Islet precursor cell (in vitro differentiated cells): ENCODE results near the gene WFS1.
A peak's percentile ranks its signal among the peaks of the same experiment; 100 is the strongest.

Experiments used
- DNase-seq: peaks from one replicate; pipeline ENCODE4 v3.0.0-alpha.2; 2018

The WFS1 gene

GRCh38 chr4:6341696-6342095, 72.0 kb downstream of the WFS1 start:
- no peak for DNase-seq

- DNase-seq: no peak
Observed at GRCh38 chr4:6342530-6343293, 73.1 kb downstream of the WFS1 start.

DNA sequence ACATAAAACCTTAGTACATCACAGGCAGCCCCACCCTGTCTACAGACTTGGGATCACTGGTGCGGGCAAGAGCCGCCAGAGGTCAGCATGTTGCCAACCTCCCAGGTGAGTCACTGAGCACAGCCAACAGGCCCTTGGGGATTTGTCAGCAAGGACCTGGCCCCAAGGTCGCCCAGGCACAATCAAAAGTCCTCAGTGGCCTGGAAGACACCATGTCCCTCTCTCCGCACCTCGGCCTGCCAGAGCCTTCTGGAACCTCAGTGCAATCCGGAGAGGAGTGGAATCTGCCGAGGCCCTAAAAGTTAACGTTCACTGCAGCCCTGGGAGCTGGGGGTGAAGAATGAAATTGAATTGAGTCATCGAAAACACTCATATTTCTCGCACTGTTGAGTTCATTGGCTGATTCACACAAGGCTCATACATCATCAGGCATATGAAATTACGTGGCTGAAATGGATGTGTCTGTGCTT, 74.3 kb downstream of the WFS1 start:
- DNase-seq: peak; percentile 76

DNA sequence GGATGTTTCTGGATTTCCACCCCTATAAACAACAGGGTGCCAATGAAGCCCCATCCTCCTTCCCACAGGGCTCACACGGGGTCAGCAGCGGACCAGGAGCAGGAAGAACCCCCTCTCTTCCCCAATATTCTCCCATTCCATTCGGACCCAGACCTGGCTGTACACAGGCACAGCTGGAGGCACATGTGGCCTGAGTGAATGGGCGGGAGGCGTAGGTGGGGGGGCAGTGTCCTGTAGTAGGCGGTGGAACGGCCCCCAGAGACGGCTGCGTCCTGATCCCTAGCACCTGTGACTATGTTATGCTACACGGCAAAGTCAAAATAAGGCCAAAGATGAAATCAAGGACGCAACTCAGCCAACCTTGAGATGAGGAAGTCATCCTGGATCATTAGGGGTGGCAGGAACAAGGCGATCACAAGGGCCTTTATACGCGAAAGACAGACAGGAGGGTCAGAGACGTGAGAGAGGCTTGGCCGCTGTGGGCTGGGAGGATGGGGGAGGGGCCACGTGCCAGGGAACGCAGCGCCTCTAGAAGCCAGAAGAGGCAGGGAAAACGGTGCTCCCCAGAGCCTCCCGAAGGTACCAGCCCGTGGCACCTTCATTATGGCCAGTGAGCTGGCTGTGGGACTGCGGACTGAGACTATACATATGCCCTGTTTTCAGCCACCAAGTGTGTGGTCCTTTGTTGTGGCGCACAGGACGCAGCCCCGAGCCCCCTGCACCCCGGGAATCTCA, 75.6 kb downstream of the WFS1 start:
- no peak for DNase-seq

DNA sequence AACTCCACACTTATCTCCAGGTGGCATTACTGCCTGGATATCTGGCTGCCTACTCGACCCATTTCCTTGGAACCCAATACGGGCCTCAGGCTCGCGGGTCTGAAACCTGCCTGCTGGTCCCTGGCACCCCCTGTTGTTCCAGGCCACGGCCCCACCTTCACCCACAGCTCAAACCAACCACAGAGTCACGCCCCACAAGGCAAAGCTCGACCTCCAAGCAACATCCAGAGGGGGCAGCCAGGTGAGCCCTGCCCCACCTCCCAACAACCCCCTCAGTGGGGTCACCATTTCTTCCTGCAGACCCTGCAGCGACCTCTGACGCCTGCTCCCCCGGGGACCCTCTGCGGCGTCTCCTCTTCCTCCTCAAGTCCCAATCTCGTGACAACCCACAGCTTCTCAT, 76.2 kb downstream of the WFS1 start:
- DNase-seq: no peak

DNA sequence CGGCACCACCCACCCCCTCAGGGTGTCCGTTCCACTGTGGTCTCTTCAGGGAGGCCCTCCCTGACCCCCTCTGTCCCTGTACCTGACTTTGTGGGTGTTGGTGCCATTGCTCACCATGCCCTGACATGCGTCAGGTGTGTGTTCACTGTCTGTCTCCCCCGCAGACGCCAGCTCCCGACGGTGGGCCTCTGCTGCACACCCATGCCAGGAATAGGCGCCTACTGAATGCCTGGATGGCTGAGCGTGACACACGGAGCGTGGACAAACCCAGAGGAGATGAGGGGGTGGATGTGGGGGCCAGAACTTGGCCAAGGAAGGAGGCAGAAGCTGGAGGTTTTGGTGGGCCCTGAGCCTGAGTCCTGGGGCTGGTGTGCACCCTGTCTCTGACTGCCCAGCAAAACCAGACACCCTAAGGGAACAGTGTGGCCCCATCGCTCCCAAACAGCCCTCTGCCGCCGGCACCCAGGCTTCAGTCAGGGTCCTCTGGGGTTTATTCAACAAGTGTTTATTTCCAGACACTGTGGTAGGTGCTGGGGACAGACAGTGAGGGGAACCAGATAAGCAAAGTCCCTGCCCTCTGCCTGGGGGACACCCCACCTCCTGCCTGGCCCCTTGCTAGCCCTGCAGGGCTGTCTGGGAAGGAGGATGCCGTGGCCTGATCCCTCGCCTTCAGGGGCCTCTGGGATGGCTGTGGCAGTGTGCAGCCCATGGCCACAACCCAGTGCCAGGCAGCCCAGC, 76.9 kb downstream of the WFS1 start:
- DNase-seq: no peak

- no peak for DNase-seq
Observed at GRCh38 chr4:6347511-6348045, 77.9 kb downstream of the WFS1 start.

DNA sequence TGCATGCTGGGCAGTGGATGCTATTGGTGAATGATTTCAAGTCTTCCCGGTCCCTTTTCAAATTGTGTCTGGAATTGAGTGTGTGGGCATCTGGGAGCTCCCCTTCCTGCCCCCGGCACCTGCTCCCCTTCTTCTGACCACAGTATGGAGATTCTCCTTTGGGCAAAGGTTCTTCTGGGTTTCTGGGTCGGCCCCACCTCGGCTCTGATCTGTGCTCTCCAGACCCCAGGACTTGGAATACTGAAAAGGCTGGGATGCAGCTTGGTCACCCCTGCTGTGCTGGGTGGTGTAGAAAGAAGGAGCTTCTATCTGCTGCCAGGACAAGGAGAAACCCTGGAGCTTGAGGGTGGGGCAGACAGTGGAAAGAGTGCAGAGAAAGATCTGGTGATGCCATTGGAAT, 78.8 kb downstream of the WFS1 start:
- DNase-seq: no peak

GRCh38 chr4:6349896-6350603, 80.4 kb downstream of the WFS1 start:
- no peak for DNase-seq

DNA sequence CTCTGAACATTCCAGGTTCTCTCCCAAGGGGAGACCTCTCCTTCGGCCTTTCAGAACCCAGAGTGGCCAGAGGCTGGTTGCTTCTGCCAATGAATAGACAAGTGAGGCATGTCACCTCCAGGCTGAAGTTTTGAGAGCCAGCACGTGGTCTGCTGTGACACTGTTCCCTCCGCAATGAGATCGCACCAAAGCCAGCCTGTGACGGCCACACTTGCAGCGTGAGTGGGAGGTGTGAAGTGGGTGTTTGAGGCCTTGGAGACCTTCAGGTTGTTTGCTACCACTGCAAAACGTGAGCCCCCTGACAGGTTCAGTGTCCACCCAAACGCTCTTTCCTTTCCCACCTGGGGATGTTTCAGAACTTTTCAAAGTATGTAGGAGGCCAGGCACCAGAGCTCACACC, 81.0 kb downstream of the WFS1 start:
- DNase-seq: no peak

DNA sequence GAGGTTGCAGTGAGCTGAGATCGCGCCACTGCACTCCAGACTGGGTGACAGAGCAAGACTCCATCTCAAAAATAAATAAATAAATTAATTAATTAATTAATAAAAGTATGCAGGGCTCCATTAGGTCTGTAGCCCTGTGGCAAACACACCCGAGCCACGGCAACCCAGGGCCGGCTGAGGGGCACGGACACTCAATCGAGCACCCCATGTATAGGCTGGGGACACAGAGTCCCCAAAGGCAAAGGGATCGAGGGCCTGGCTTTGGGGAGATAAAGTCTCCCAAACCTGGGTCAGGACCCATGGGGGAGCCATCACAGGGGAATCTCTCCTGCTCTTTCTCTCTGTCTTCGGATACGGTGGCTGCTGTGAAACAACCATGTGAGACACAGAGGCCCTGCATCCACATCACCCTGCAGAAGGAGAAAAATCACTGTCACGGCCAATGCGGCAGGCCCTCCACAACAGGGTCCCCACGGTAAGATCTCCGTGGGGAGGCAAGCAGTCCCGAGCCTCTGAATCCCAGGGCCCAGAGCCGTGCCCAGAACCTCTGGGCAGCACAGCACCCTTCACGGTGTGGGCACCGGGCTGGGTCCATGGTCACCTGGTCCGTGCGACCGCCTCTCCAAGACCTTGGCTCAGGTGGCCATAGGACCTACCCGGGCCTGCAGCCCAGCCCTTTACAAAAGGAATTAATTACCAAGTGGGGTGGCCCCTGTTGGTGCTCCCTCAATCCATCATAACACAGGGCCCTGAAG, 81.8 kb downstream of the WFS1 start:
- no peak for DNase-seq

- DNase-seq: no peak
Observed at GRCh38 chr4:6352031-6352692, 82.5 kb downstream of the WFS1 start.
